Heart left ventricle (tissue), 13 donors: ENCODE data around the gene CARD14.

ENCODE experiments used
- POLR2A ChIP-seq, 2 donors: fragments of 450-650 bp; IDR thresholded peaks; one replicate each; pipeline ENCODE4 v1.6.1; 2017; ENCODE audit warnings: antibody characterized with exemption in 2 of 2, mild to moderate bottlenecking in 2 of 2, moderate library complexity in 2 of 2
- TF ChIP-seq, protein P1 (sequence below), 12 donors: fragments of 200-600 bp; sonication (generic) in 4 of 12; IDR thresholded peaks; one replicate each; pipeline versions ENCODE4 v1.5.0 to v1.8.0; 2018 to 2022; ENCODE audit warnings: antibody characterized with exemption in 12 of 12, mild to moderate bottlenecking in 5 of 12
- donor health status: ischemic (EF 13 %, LVEDD 7.1; RV severe dilation, severe dysfunction).
- donor health status: DM: no; HTN: yes; CAD: no.
- donor health status: DM: no; HTN: no; CAD: no.
- donor health status: ischemic (EF 25% LVEDD 6.9; RV normal size, moderate dysfunction).
- donor health status: ischemic (EF 25% LVEDD 5.7; RV mildly dilated, moderate dysfunction).
- donor health status: ischemic (EF 35%, LVEDD 5.7; RV mildly dilated, moderate dysfunction).
- donor health status: nonischemic (EF 11% LVEDD 7.7; RV severe dilation, severe dysfunction).
- donor health status: DM: yes; HTN: yes; CAD: no.
- donor health status: PGD.
- donor health status: ischemic (EF 29% LVEDD 5.4; RV normal size, mild dysfunction).
- donor health status: nonischemic (EF 23%, LVEDD 6.1; RV moderate dilation, normal function).

DNA sequence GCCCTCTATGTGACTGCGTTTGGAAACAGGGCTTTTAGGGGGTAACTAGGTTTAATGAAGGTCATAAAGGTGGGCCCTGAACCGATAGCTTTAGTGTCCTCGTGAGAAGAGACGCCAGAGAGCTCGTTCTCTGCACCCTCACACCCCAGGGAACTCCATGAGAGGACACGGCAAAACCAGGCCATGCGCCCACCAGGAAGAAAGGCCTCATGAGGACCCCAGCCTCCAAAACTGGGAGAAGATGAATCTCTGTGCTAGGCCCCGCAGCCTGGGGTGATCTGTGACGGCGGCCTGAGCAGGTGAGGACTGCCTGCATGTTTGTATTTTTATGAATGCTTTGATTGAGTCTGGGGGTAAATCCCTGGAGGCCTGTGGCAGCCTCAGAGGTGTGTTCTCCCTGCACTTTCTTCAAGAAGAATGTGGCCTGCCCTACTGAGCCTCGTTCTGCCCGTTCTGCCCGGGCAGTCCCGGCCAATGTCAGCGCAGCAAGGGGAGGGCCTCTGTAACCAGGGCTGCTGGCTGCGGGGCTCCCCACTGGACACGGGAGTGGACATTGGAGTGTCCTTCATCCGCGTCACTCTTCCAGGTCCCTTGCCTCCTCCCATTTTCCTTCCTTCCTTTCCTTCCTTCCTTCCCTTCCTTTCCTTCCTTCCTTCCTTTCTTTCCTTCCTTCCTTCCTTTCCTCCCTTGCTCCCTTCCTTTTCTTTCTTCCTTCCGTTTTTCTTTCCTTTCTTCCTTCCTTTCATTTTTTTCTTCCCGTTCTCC is 84.0 kb downstream of the CARD14 start:
- TF ChIP-seq, protein P1, sequence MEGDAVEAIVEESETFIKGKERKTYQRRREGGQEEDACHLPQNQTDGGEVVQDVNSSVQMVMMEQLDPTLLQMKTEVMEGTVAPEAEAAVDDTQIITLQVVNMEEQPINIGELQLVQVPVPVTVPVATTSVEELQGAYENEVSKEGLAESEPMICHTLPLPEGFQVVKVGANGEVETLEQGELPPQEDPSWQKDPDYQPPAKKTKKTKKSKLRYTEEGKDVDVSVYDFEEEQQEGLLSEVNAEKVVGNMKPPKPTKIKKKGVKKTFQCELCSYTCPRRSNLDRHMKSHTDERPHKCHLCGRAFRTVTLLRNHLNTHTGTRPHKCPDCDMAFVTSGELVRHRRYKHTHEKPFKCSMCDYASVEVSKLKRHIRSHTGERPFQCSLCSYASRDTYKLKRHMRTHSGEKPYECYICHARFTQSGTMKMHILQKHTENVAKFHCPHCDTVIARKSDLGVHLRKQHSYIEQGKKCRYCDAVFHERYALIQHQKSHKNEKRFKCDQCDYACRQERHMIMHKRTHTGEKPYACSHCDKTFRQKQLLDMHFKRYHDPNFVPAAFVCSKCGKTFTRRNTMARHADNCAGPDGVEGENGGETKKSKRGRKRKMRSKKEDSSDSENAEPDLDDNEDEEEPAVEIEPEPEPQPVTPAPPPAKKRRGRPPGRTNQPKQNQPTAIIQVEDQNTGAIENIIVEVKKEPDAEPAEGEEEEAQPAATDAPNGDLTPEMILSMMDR (IDR thresholded peaks at IDR 0.05) = no peak
- TF ChIP-seq POLR2A (IDR thresholded peaks at IDR 0.05) = no peak
